Psoas muscle (tissue), 8 donors: ENCODE results near the gene CALHM2. TPM values are rescaled to one million over a fixed set of nuclear protein-coding genes. Genes with fewer than 3 reads are reported as not detected.

Experiments
- ATAC-seq, 4 donors: fragments of 200-7000 bp; cut with Tn5 transposase; one replicate each; pipeline ENCODE4 v1.9.1; 2020; ENCODE audit warnings: moderate library complexity in 3 of 4, mild to moderate bottlenecking in 2 of 4
- DNase-seq, 2 donors: peaks; one replicate each; pipeline ENCODE4 v3.0.0-alpha.2; 2020
- H3K27ac ChIP-seq: fragments of 200-600 bp; one replicate; pipeline ENCODE4 v1.8.0; 2022
- H3K27me3 ChIP-seq, 3 donors: fragments of 200-600 bp in 1 of 3; one replicate each; pipeline versions ENCODE4 v1.6.1 to v1.8.0; 2013 to 2022; ENCODE audit warnings: low read length in 2 of 3, mild to moderate bottlenecking in 2 of 3, moderate library complexity in 1 of 3; ENCODE audit not compliant: insufficient read depth in 3 of 3
- H3K36me3 ChIP-seq, 2 donors: fragments of 200-600 bp in 1 of 2; one replicate each; pipeline versions ENCODE4 v1.6.1 to v1.8.0; 2013 to 2022; ENCODE audit warnings: low read depth in 1 of 2, mild to moderate bottlenecking in 1 of 2, moderate library complexity in 1 of 2; ENCODE audit not compliant: insufficient read depth in 1 of 2
- H3K4me1 ChIP-seq: fragments of 200-600 bp; one replicate; pipeline ENCODE4 v1.8.0; 2022
- H3K4me3 ChIP-seq: fragments of 200-600 bp; one replicate; pipeline ENCODE4 v1.8.0; 2022; ENCODE audit warnings: mild to moderate bottlenecking
- H3K9me3 ChIP-seq: fragments of 200-600 bp; one replicate; pipeline ENCODE4 v1.8.0; 2022
- CTCF ChIP-seq: fragments of 200-600 bp; IDR thresholded peaks from one replicate; pipeline ENCODE4 v1.8.0; 2022; ENCODE audit warnings: antibody characterized with exemption
- WGBS, 3 donors: extraction: QIAGEN DNeasy Blood & Tissue Kit; methylation state at CpG; one replicate each; pipeline versions ENCODE4 v1.1.6 to v1.1.7; 2013; 5-methylcytosine and 5-hydroxymethylcytosine counted together
- intact Hi-C, 2 donors: fragments of 100-400 bp; cut with DNase I; formaldehyde crosslinking; loops; one replicate each; pipeline versions ENCODE4 v1.11.0 to v1.14.2; 2022
- polyA plus RNA-seq, 3 donors: library from polyadenylated mRNA; stranded (reverse); fragments of 200-250 nt; gene quantifications; one replicate each; pipeline ENCODE4 v1.2.3, GENCODE V29; 2013
- total RNA-seq, 4 donors: library from RNA; stranded (reverse); fragmentation: NEBNext Ultra II Directional in 2 of 4; extraction: Animal tissue kit (Norgen Biotek cat#: 25700) in 2 of 4; gene quantifications; one replicate each; pipeline versions ENCODE4 v1.2.1 to v1.2.4, GENCODE V29; 2021 to 2023
- donor health status: healthy with polysubstance abuse.
- donor health status: DM: no; HTN: no; CAD: no; lungs with moderate emphysema.
- donor health status: Bipolar disorder and iron deficiency.
- donor health status: healthy.
- donor health status: DM: yes; HTN: yes; CAD: no.
- donor health status: DM: no; HTN: no; CAD: no.
- donor health status: DM: no; HTN: no; CAD: no.
- donor health status: DM: yes; HTN: yes; CAD: no.

Gene CALHM2
- total and polyA plus RNA-seq, 7 donors: 6.3 to 9.3 (median 7.5) TPM

GRCh38 chr10:103442031-103442461, 10.1 kb downstream of the CALHM2 start:
- ATAC-seq (peak; percentile 60 to 76 (median 66)), DNase-seq (peak; percentile 49 to 66)
- Histone ChIP-seq H3K9me3 (no peaks in the 10 kb centered on the region), H3K4me3 (no peak overlapping the region), H3K27ac (peak overlapping the region; percentile 33), H3K4me1 (peaks cover 14% of the 10 kb centered on the region), H3K36me3 (peaks cover 16 to 100% of the 10 kb centered on the region in 2 donors), H3K27me3 (no peaks in the 10 kb centered on the region)
- WGBS, 3 donors: 77 to 80% (median 78%) methylated on average over 13 of the region's 13 CpGs
- TF ChIP-seq CTCF: peak; percentile 3
- intact Hi-C loops: no loop called here

GRCh38 chr10:103441611-103442010, 10.6 kb downstream of the CALHM2 start:
- WGBS, 3 donors: 56 to 73% (median 64%) methylated on average over 8 of the region's 8 CpGs
- ATAC-seq: peak; percentile 2 to 33 (median 13)
- H3K4me3 ChIP-seq: no peak overlapping the region
- peaks cover 9% of the 10 kb centered on the region for H3K4me1 ChIP-seq
- H3K27me3 ChIP-seq: no peaks in the 10 kb centered on the region
- DNase-seq: no peak
- intact Hi-C loops: no loop called here
- H3K9me3 ChIP-seq: no peaks in the 10 kb centered on the region
- H3K27ac ChIP-seq: no peak overlapping the region
- H3K36me3 ChIP-seq: peaks cover 14 to 100% of the 10 kb centered on the region in 2 donors
- no peak for TF ChIP-seq CTCF

GRCh38 chr10:103441206-103441605, 11.0 kb downstream of the CALHM2 start:
- DNase-seq (no peak), ATAC-seq (no peak)
- Histone ChIP-seq H3K4me1 (peaks cover 8% of the 10 kb centered on the region), H3K27ac (no peak overlapping the region), H3K36me3 (peaks cover 14 to 100% of the 10 kb centered on the region in 2 donors), H3K27me3 (no peaks in the 10 kb centered on the region), H3K4me3 (no peak overlapping the region), H3K9me3 (no peaks in the 10 kb centered on the region)
- 88 to 97% (median 89%) methylated on average over 8 of the region's 8 CpGs for WGBS, 3 donors
- intact Hi-C loops: no loop called here
- TF ChIP-seq CTCF: no peak

GRCh38 chr10:103440416-103440815, 11.8 kb downstream of the CALHM2 start:
- no peaks in the 10 kb centered on the region for H3K9me3 ChIP-seq
- no peak for TF ChIP-seq CTCF
- DNase-seq: no peak
- H3K27me3 ChIP-seq: no peaks in the 10 kb centered on the region
- H3K4me1 ChIP-seq: peaks cover under 1% of the 10 kb centered on the region
- no peak overlapping the region for H3K27ac ChIP-seq
- no peak for ATAC-seq
- WGBS, 3 donors: 92 to 94% (median 94%) methylated on average over 14 of the region's 14 CpGs
- peaks cover 14 to 100% of the 10 kb centered on the region in 2 donors for H3K36me3 ChIP-seq
- H3K4me3 ChIP-seq: no peak overlapping the region
- intact Hi-C loops: no loop called here

- H3K4me3 ChIP-seq: no peak overlapping the region
- no peak overlapping the region for H3K27ac ChIP-seq
- no peaks in the 10 kb centered on the region for H3K4me1 ChIP-seq
- H3K36me3 ChIP-seq: peaks cover 14 to 100% of the 10 kb centered on the region in 2 donors
- ATAC-seq (no peak), DNase-seq (no peak)
- no peaks in the 10 kb centered on the region for H3K27me3 ChIP-seq
- no peaks in the 10 kb centered on the region for H3K9me3 ChIP-seq
- intact Hi-C loops: no loop called here
- no peak for TF ChIP-seq CTCF
- 86 to 87% (median 87%) methylated on average over 4 of the region's 4 CpGs for WGBS, 3 donors
These were observed 12.4 kb downstream of the CALHM2 start for GRCh38 chr10:103439776-103440175.
